Pancreas (tissue), 10 donors: ENCODE measurements around the gene TRPM8. TPM values are rescaled to one million over a fixed set of nuclear protein-coding genes. Genes with fewer than 3 reads are reported as not detected.

ENCODE experiments used
- ATAC-seq, 4 donors: fragments of 200-7000 bp; cut with Tn5 transposase; one replicate each; pipeline versions ENCODE4 v1.8.0 to v1.9.1; 2020; ENCODE audit warnings: mild to moderate bottlenecking in 4 of 4, moderate library complexity in 4 of 4
- DNase-seq, 6 donors: peaks; one replicate each; pipeline ENCODE4 v3.0.0-alpha.2; 2020
- FAIRE-seq: peaks from 2 replicates; lab custom pipeline; 2012; peaks lifted over from hg19 to GRCh38; lab: Jason Lieb, UNC
- H3K27ac ChIP-seq, 4 donors: fragments of 200-600 bp; sonication (generic); 1 replicate in 3 of 4; 2 replicates in 1 of 4; pipeline versions ENCODE4 v1.5.0 to v1.8.0; 2020
- H3K27me3 ChIP-seq, 4 donors: fragments of 200-600 bp; one replicate each; pipeline ENCODE4 v1.8.0; 2021
- H3K36me3 ChIP-seq, 3 donors: fragments of 200-600 bp; sonication (generic) in 1 of 3; one replicate each; pipeline versions ENCODE4 v1.5.0 to v1.8.0; 2020 to 2021
- H3K4me1 ChIP-seq, 3 donors: fragments of 200-600 bp; one replicate each; pipeline ENCODE4 v1.8.0; 2021
- H3K4me3 ChIP-seq, 4 donors: fragments of 200-600 bp; sonication (generic) in 2 of 4; one replicate each; pipeline versions ENCODE4 v1.5.0 to v1.8.0; 2020 to 2021
- H3K9me3 ChIP-seq, 4 donors: fragments of 200-600 bp; one replicate each; pipeline ENCODE4 v1.8.0; 2021
- CTCF ChIP-seq, 4 donors: fragments of 200-600 bp; sonication (generic) in 3 of 4; IDR thresholded peaks; one replicate each; pipeline versions ENCODE4 v1.5.0 to v1.8.0; 2021; ENCODE audit warnings: antibody characterized with exemption in 4 of 4
- WGBS, 2 donors: extraction: QIAGEN DNeasy Blood & Tissue Kit; methylation state at CpG; one replicate each; pipeline ENCODE4 v1.1.7; 2013; 5-methylcytosine and 5-hydroxymethylcytosine counted together
- intact Hi-C, 3 donors: fragments of 100-400 bp; cut with DNase I; formaldehyde crosslinking; loops; one replicate each; pipeline versions ENCODE4 v1.11.1 to v1.14.2; 2022
- polyA plus RNA-seq, 2 donors: library from polyadenylated mRNA; stranded (reverse); fragments of 200-250 nt; gene quantifications; one replicate each; pipeline ENCODE4 v1.2.3, GENCODE V29; 2013
- total RNA-seq, 6 donors: library from RNA; stranded (reverse); fragmentation: NEBNext Ultra II Directional in 4 of 6; extraction: Animal tissue kit (Norgen Biotek cat#: 25700) in 4 of 6; gene quantifications; one replicate each; pipeline versions ENCODE4 v1.2.1 to v1.2.4, GENCODE V29; 2021 to 2023
- donor health status: healthy with polysubstance abuse.
- donor health status: DM: no; HTN: no; CAD: no; lungs with moderate emphysema.
- donor health status: DM: no; HTN: no; CAD: no.
- donor health status: control.
- donor health status: control.
- donor health status: Bipolar disorder and iron deficiency.
- donor health status: DM: yes; HTN: yes; CAD: no.
- donor health status: DM: no; HTN: no; CAD: no.
- donor health status: DM: no; HTN: no; CAD: no.
- donor health status: DM: yes; HTN: yes; CAD: no.

TRPM8 gene
- total and polyA plus RNA-seq, 8 donors, result 0.08 to 1.00 (median 0.23) TPM; not detected in 1

GRCh38 chr2:233980955-233981561 is 63.9 kb downstream of the TRPM8 start:
- H3K27me3 ChIP-seq, result peaks cover 0 to 5% (median 0%) of the 10 kb centered on the region in 4 donors
- WGBS, 2 donors, result 72 to 87% methylated on average over 5 of the region's 5 CpGs
- intact Hi-C loops, result loop anchor here in 1 of 3 donors (10.0 kb wide), 1 partner anchor 564 kb away; no protein-coding TSS in a partner anchor
- peak overlapping the region in 2 of 4 donors; percentile 16 to 64 for H3K27ac ChIP-seq
- FAIRE-seq (no peak), DNase-seq (no peak), ATAC-seq (no peak)
- no peaks in the 10 kb centered on the region for H3K9me3 ChIP-seq
- H3K4me3 ChIP-seq, result no peak overlapping the region
- no peak for TF ChIP-seq CTCF (IDR thresholded peaks at IDR 0.05)
- H3K36me3 ChIP-seq, result no peaks in the 10 kb centered on the region
- H3K4me1 ChIP-seq, result peaks cover 0 to 12% (median 0%) of the 10 kb centered on the region in 3 donors

GRCh38 chr2:233981574-233982420 is 64.6 kb downstream of the TRPM8 start:
- Histone ChIP-seq H3K4me1 (peaks cover 0 to 8% (median 0%) of the 10 kb centered on the region in 3 donors), H3K36me3 (no peaks in the 10 kb centered on the region), H3K9me3 (no peaks in the 10 kb centered on the region), H3K4me3 (no peak overlapping the region), H3K27me3 (peaks cover 0 to 5% (median 0%) of the 10 kb centered on the region in 4 donors), H3K27ac (peak overlapping the region in 2 of 4 donors; percentile 16 to 64)
- TF ChIP-seq CTCF (IDR thresholded peaks at IDR 0.05), result no peak
- FAIRE-seq (no peak), DNase-seq (no peak), ATAC-seq (peak in 1 of 4 donors; percentile 30)
- intact Hi-C loops, result loop anchor here in 1 of 3 donors (10.0 kb wide), 1 partner anchor 563 kb away; no protein-coding TSS in a partner anchor
- 46 to 48% methylated on average over 9 of the region's 9 CpGs for WGBS, 2 donors

- H3K27me3 ChIP-seq, result peaks cover 0 to 5% (median 0%) of the 10 kb centered on the region in 4 donors
- intact Hi-C loops, result loop anchor here in 1 of 3 donors (10.0 kb wide), 1 partner anchor 562 kb away; no protein-coding TSS in a partner anchor
- H3K36me3 ChIP-seq, result no peaks in the 10 kb centered on the region
- no peak for TF ChIP-seq CTCF (IDR thresholded peaks at IDR 0.05)
- DNase-seq, result no peak
- peaks cover 0 to under 1% (median 0%) of the 10 kb centered on the region in 3 donors for H3K4me1 ChIP-seq
- ATAC-seq, result peak in 2 of 4 donors; percentile 50 to 72
- H3K9me3 ChIP-seq, result no peaks in the 10 kb centered on the region
- no peak overlapping the region for H3K4me3 ChIP-seq
- FAIRE-seq, result no peak
- H3K27ac ChIP-seq, result peak overlapping the region in 2 of 4 donors; percentile 16 to 64
- 70 to 78% methylated on average over 13 of the region's 13 CpGs for WGBS, 2 donors
These were observed 65.4 kb downstream of the TRPM8 start for GRCh38 chr2:233982421-233983121.

- H3K4me1 ChIP-seq, result no peaks in the 10 kb centered on the region
- peaks cover 0 to 5% (median 0%) of the 10 kb centered on the region in 4 donors for H3K27me3 ChIP-seq
- H3K36me3 ChIP-seq, result no peaks in the 10 kb centered on the region
- DNase-seq (no peak), FAIRE-seq (no peak), ATAC-seq (no peak)
- TF ChIP-seq CTCF (IDR thresholded peaks at IDR 0.05), result no peak
- H3K9me3 ChIP-seq, result no peaks in the 10 kb centered on the region
- WGBS, 2 donors, result 73 to 75% methylated on average over 6 of the region's 6 CpGs
- no peak overlapping the region for H3K27ac ChIP-seq
- H3K4me3 ChIP-seq, result no peak overlapping the region
- intact Hi-C loops, result loop anchor here in 1 of 3 donors (10.0 kb wide), 1 partner anchor 561 kb away; no protein-coding TSS in a partner anchor
These were observed 66.3 kb downstream of the TRPM8 start for GRCh38 chr2:233983445-233983844.
